Esophagus muscularis mucosa (tissue), 4 donors: ENCODE measurements around the gene PHOSPHO2. TPM values are rescaled to one million over a fixed set of nuclear protein-coding genes. Genes with fewer than 3 reads are reported as not detected.

ENCODE experiments used
- DNase-seq: peaks from one replicate; pipeline ENCODE4 v3.0.0-alpha.2; 2017; ENCODE audit errors: extremely low spot score
- H3K27ac ChIP-seq, 4 donors: fragments of 200-600 bp; sonication (generic); replicated peaks in 1 of 4; 1 replicate in 3 of 4; 2 replicates in 1 of 4; pipeline ENCODE4 v1.5.1; 2016 to 2019; ENCODE audit warnings: mild to moderate bottlenecking in 1 of 4
- H3K27me3 ChIP-seq, 4 donors: fragments of 200-600 bp; sonication (generic); one replicate each; pipeline versions ENCODE4 v1.5.1 to v1.6.0; 2016 to 2019
- H3K36me3 ChIP-seq, 4 donors: fragments of 200-600 bp; sonication (generic); one replicate each; pipeline ENCODE4 v1.5.1; 2016 to 2019
- H3K4me1 ChIP-seq, 4 donors: fragments of 200-600 bp; sonication (generic); one replicate each; pipeline ENCODE4 v1.5.1; 2016 to 2019
- H3K4me3 ChIP-seq, 4 donors: fragments of 200-600 bp; sonication (generic); 1 replicate in 2 of 4; 2 replicates in 2 of 4; pipeline ENCODE4 v1.5.1; 2016 to 2019; ENCODE audit warnings: mild to moderate bottlenecking in 4 of 4, moderate library complexity in 1 of 4
- H3K9me3 ChIP-seq, 4 donors: fragments of 200-600 bp; sonication (generic); 1 replicate in 3 of 4; 2 replicates in 1 of 4; pipeline ENCODE4 v1.5.1; 2016 to 2019
- CTCF ChIP-seq, 3 experiments: fragments of 200-600 bp in 2 of 3; fragments of 450-650 bp in 1 of 3; sonication (generic) in 2 of 3; IDR thresholded peaks; one replicate each; pipeline ENCODE4 v1.5.1; 2017 to 2019; ENCODE audit warnings: antibody characterized with exemption in 3 of 3, mild to moderate bottlenecking in 2 of 3, moderate library complexity in 1 of 3
- EP300 ChIP-seq: sonication (generic); formaldehyde crosslinking; IDR thresholded peaks from one replicate; pipeline ENCODE4 v1.6.1; 2017; ENCODE audit warnings: antibody characterized with exemption
- POLR2A ChIP-seq: fragments of 450-650 bp; IDR thresholded peaks from one replicate; pipeline ENCODE4 v1.6.1; 2017; ENCODE audit warnings: antibody characterized with exemption, moderate library complexity, mild to moderate bottlenecking, low read depth
- POLR2AphosphoS5 ChIP-seq, 2 donors: sonication (generic); formaldehyde crosslinking; IDR thresholded peaks; one replicate each; pipeline ENCODE4 v1.6.1; 2017; ENCODE audit warnings: antibody characterized with exemption in 2 of 2
- WGBS: methylation state at CpG from one replicate; pipeline ENCODE4 v1.1.5; 2018; 5-methylcytosine and 5-hydroxymethylcytosine counted together
- intact Hi-C: fragments of 100-400 bp; cut with DNase I; formaldehyde crosslinking; loops from one replicate; pipeline ENCODE4 v1.15.1; 2023
- total RNA-seq, 4 donors: library from RNA; depleted of rRNA; stranded (reverse); fragments of >200 nt; gene quantifications; one replicate each; pipeline versions ENCODE4 v1.1.0 to v1.2.1, GENCODE V29; 2016

The PHOSPHO2 gene, protein sequence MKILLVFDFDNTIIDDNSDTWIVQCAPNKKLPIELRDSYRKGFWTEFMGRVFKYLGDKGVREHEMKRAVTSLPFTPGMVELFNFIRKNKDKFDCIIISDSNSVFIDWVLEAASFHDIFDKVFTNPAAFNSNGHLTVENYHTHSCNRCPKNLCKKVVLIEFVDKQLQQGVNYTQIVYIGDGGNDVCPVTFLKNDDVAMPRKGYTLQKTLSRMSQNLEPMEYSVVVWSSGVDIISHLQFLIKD
- total RNA-seq = 10 to 100 TPM in 1 of 4 donors, 1 to 10 TPM in 3; 3.3 to 18.7 (median 6.6) TPM

- Histone ChIP-seq H3K27ac (peak within 1 kb of the TSS; percentile 86 to 90 (median 88)), H3K4me3 (peak within 1 kb of the TSS; percentile 68 to 91 (median 87)), H3K36me3 (peaks cover 0 to 7% (median under 1%) of the 10 kb centered on the region in 4 donors), H3K4me1 (peaks cover 11 to 21% (median 18%) of the 10 kb centered on the region in 4 donors), H3K27me3 (no peaks in the 10 kb centered on the region), H3K9me3 (no peaks in the 10 kb centered on the region)
- TF ChIP-seq EP300 (no peak), POLR2AphosphoS5 (IDR thresholded peaks at IDR 0.05) (peak; percentile 94 to 98), POLR2A (peak; percentile 23)
- intact Hi-C loops = loop anchor here (10.0 kb wide), 1 partner anchor 110 kb away; the partner anchor contains the start of gene PPIG
- WGBS = 0% methylated on average over 41 of the region's 63 CpGs
- peak; percentile 100 for DNase-seq
Measured at GRCh38 chr2:169694113-169694893, at the start of gene PHOSPHO2, which contains the start of gene CFAP210. TSS of gene PHOSPHO2 (plus strand) at chr2:169694469. CDS start at chr2:169700972, 6,503 bp downstream. TSS of gene CFAP210 (minus strand) at chr2:169694405. CDS start at chr2:169694327, 78 bp downstream.

DNA sequence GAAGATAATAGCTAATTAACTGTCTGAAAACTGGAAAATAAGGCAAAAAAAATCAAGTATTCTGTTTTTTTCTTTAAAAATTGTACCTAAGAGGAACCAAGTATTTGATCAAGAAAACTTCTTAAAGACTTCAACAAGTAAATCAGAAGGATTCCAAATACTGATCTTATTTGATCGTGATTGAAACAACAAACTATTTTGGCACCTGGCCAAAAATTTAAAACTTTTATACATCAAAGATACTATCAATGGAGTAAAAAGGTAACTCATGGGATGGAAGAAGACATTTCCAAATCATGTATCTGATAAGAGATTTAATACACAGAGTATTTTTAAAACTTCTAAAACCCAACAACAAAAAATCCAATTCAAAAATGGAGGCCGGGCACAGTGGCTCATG is 46.8 kb upstream of the PHOSPHO2 start:
- no peak overlapping the region for H3K4me3 ChIP-seq
- no peaks in the 10 kb centered on the region for H3K9me3 ChIP-seq
- no peak overlapping the region for H3K27ac ChIP-seq
- no peak for DNase-seq
- WGBS = 85% methylated on average over 2 of the region's 2 CpGs
- TF ChIP-seq CTCF (IDR thresholded peaks at IDR 0.05) (no peak), POLR2AphosphoS5 (IDR thresholded peaks at IDR 0.05) (no peak), POLR2A (no peak), EP300 (no peak)
- H3K4me1 ChIP-seq = no peaks in the 10 kb centered on the region
- no peaks in the 10 kb centered on the region for H3K36me3 ChIP-seq
- peaks cover 0 to 3% (median 0%) of the 10 kb centered on the region in 4 donors for H3K27me3 ChIP-seq
- intact Hi-C loops = no loop called here

DNA sequence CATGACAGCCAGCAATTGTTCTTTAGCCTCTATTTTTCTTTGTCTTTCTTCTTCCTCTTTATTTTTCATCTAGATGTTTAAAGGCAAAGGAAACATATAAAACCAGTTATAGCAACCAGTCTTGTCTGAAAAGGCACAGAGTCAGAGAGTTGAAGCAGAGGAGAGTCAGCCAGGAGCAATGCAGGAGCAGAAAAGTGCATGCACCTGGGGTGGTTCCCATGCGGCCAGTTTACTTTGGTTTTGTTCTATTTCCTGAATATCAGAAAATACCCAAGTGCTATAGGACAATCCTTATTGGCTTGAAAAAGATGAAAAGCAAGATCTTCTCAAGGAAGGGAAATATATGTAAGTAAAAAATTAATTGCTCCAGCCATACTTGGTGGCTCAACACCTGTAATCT is 45.0 kb upstream of the PHOSPHO2 start:
- WGBS = 81% methylated on average over 1 of the region's 1 CpG
- TF ChIP-seq POLR2AphosphoS5 (IDR thresholded peaks at IDR 0.05) (no peak), EP300 (no peak), CTCF (IDR thresholded peaks at IDR 0.05) (no peak), POLR2A (no peak)
- intact Hi-C loops = no loop called here

DNA sequence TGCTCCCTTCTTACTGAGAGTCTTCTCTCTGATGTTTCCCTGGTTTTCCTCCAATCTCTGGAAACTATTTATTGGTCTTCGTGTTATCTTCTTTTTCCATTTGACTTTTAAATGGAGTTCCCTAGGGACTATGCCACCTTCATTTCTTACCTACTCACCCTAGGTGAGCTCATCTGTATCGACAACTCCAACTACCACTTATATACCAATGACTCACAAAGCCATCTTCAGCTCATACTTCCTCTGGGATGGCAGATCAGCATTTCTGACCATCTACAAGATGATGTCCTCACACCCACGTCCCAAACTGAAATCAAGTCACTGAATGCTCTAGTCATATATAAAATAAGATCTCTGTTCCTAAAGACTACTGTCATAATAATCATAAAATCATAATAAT is 40.6 kb upstream of the PHOSPHO2 start:
- H3K4me1 ChIP-seq = no peaks in the 10 kb centered on the region
- H3K27ac ChIP-seq = no peak overlapping the region
- WGBS = 79% methylated on average over 3 of the region's 3 CpGs
- intact Hi-C loops = no loop called here
- DNase-seq = no peak
- no peaks in the 10 kb centered on the region for H3K9me3 ChIP-seq
- no peak for TF ChIP-seq CTCF (IDR thresholded peaks at IDR 0.05)
- TF ChIP-seq POLR2A = no peak
- no peak for TF ChIP-seq EP300
- no peak for TF ChIP-seq POLR2AphosphoS5 (IDR thresholded peaks at IDR 0.05)
- no peaks in the 10 kb centered on the region for H3K36me3 ChIP-seq
- no peak overlapping the region for H3K4me3 ChIP-seq
- H3K27me3 ChIP-seq = peaks cover 0 to 11% (median 0%) of the 10 kb centered on the region in 4 donors

More for the DNA sequence above, 45.0 kb upstream of the PHOSPHO2 start:
- Histone ChIP-seq H3K27ac (no peak overlapping the region), H3K36me3 (no peaks in the 10 kb centered on the region), H3K27me3 (peaks cover 0 to 11% (median 0%) of the 10 kb centered on the region in 4 donors), H3K9me3 (no peaks in the 10 kb centered on the region), H3K4me1 (no peaks in the 10 kb centered on the region), H3K4me3 (no peak overlapping the region)
- no peak for DNase-seq

- 82% methylated on average over 3 of the region's 3 CpGs for WGBS
- H3K4me3 ChIP-seq = no peak overlapping the region
- peaks cover 0 to 11% (median 0%) of the 10 kb centered on the region in 4 donors for H3K27me3 ChIP-seq
- DNase-seq = no peak
- H3K4me1 ChIP-seq = no peaks in the 10 kb centered on the region
- H3K9me3 ChIP-seq = no peaks in the 10 kb centered on the region
- no peak overlapping the region for H3K27ac ChIP-seq
- TF ChIP-seq CTCF (IDR thresholded peaks at IDR 0.05) (no peak), EP300 (no peak), POLR2AphosphoS5 (IDR thresholded peaks at IDR 0.05) (no peak), POLR2A (no peak)
- no peaks in the 10 kb centered on the region for H3K36me3 ChIP-seq
- intact Hi-C loops = no loop called here
Measured at GRCh38 chr2:169656164-169656563, 38.1 kb upstream of the PHOSPHO2 start.
